ENCODE data around the gene MSI2. TPM values are rescaled to one million over a fixed set of nuclear protein-coding genes. Genes with fewer than 3 reads are reported as not detected.

The MSI2 gene
- total RNA-seq, 1 donor from 2014 or later, result 33.8 TPM

- DNase-seq (ENCODE audit: low read depth), result no peak
Measured at GRCh38 chr17:57288773-57289121, 32.4 kb downstream of the MSI2 start.

GRCh38 chr17:57289130-57289529 lies 32.8 kb downstream of the MSI2 start:
- no peaks in the 10 kb centered on the region for H3K36me3 ChIP-seq (ENCODE audit: control insufficient read depth, insufficient read depth, low read length)
- no peaks in the 10 kb centered on the region for H3K27me3 ChIP-seq (ENCODE audit: control insufficient read depth, insufficient read depth, low read length)
- TF ChIP-seq CTCF (IDR thresholded peaks at IDR 0.05; ENCODE audit: insufficient read depth, low read length, poor library complexity, severe bottlenecking), result no peak
- no peak for DNase-seq (ENCODE audit: low read depth)
- no peak overlapping the region for H3K4me3 ChIP-seq (ENCODE audit: low read depth, low read length)

More at GRCh38 chr17:57288773-57289121, 32.4 kb downstream of the MSI2 start:
- TF ChIP-seq CTCF (IDR thresholded peaks at IDR 0.05; ENCODE audit: insufficient read depth, low read length, poor library complexity, severe bottlenecking), result no peak
- Histone ChIP-seq H3K4me3 (ENCODE audit: low read depth, low read length) (no peak overlapping the region), H3K36me3 (ENCODE audit: control insufficient read depth, insufficient read depth, low read length) (no peaks in the 10 kb centered on the region), H3K27me3 (ENCODE audit: control insufficient read depth, insufficient read depth, low read length) (no peaks in the 10 kb centered on the region)

- no peak overlapping the region for H3K4me3 ChIP-seq (ENCODE audit: low read depth, low read length)
- no peak for DNase-seq (ENCODE audit: low read depth)
- TF ChIP-seq CTCF (IDR thresholded peaks at IDR 0.05; ENCODE audit: insufficient read depth, low read length, poor library complexity, severe bottlenecking), result no peak
- no peaks in the 10 kb centered on the region for H3K27me3 ChIP-seq (ENCODE audit: control insufficient read depth, insufficient read depth, low read length)
- no peaks in the 10 kb centered on the region for H3K36me3 ChIP-seq (ENCODE audit: control insufficient read depth, insufficient read depth, low read length)
Measured at GRCh38 chr17:57289613-57290012, 33.3 kb downstream of the MSI2 start.

GRCh38 chr17:57290981-57291380 lies 34.7 kb downstream of the MSI2 start:
- Histone ChIP-seq H3K27me3 (ENCODE audit: control insufficient read depth, insufficient read depth, low read length) (no peaks in the 10 kb centered on the region), H3K36me3 (ENCODE audit: control insufficient read depth, insufficient read depth, low read length) (no peaks in the 10 kb centered on the region), H3K4me3 (ENCODE audit: low read depth, low read length) (no peak overlapping the region)
- DNase-seq (ENCODE audit: low read depth), result no peak
- TF ChIP-seq CTCF (IDR thresholded peaks at IDR 0.05; ENCODE audit: insufficient read depth, low read length, poor library complexity, severe bottlenecking), result no peak

- Histone ChIP-seq H3K27me3 (ENCODE audit: control insufficient read depth, insufficient read depth, low read length) (no peaks in the 10 kb centered on the region), H3K4me3 (ENCODE audit: low read depth, low read length) (no peak overlapping the region), H3K36me3 (ENCODE audit: control insufficient read depth, insufficient read depth, low read length) (no peaks in the 10 kb centered on the region)
- no peak for DNase-seq (ENCODE audit: low read depth)
- no peak for TF ChIP-seq CTCF (IDR thresholded peaks at IDR 0.05; ENCODE audit: insufficient read depth, low read length, poor library complexity, severe bottlenecking)
Measured at GRCh38 chr17:57292091-57292490, 35.8 kb downstream of the MSI2 start.

GRCh38 chr17:57293077-57293476 lies 36.8 kb downstream of the MSI2 start:
- H3K36me3 ChIP-seq (ENCODE audit: control insufficient read depth, insufficient read depth, low read length), result no peaks in the 10 kb centered on the region
- peak; percentile 77 for DNase-seq (ENCODE audit: low read depth)
- H3K4me3 ChIP-seq (ENCODE audit: low read depth, low read length), result no peak overlapping the region
- no peak for TF ChIP-seq CTCF (IDR thresholded peaks at IDR 0.05; ENCODE audit: insufficient read depth, low read length, poor library complexity, severe bottlenecking)
- no peaks in the 10 kb centered on the region for H3K27me3 ChIP-seq (ENCODE audit: control insufficient read depth, insufficient read depth, low read length)
